ENCODE results near the gene UBD. TPM values are rescaled to one million over a fixed set of nuclear protein-coding genes. Genes with fewer than 3 reads are reported as not detected.

UBD gene
- not detected in 2 replicates for total RNA-seq

DNA sequence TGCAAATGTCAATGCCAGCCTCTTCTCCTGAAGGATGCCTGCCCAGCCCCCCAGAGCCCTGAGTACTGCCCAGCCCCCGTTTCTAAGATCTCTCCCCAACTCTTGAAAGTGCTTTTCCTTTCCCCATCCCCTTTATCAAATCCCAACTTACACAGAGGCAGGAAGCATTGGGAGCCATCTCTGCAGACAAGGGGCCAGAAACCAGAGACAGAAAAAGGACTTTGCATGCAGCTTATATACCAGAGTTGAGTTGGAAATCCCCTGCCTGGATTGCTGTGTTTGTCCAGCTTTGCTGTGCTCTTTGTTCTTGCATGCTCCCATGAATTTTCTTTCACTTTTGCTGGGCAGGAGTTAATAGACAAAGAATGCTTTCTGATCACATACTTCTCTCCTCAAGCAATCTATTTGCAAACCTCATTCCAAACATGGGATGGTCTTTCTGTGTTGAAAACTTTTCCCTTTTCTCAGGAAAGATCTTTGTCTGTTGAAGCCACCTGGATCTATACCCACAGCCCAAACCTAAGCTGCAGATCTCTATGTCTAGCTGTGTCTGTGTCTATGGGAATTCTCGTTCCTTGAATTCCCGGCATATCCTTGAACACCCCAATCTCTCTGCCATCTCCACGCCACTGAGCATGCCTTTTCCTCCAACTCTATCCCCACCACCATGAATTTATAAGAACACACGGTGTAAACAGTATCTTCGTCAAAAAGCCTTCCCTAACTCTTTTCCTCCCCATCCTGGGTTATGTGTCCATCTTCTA lies at the start of gene UBD:
TSS of gene UBD (minus strand) at position 209 of the 764 bp plus-strand sequence. CDS start at position 178, 31 bp downstream.

DNA sequence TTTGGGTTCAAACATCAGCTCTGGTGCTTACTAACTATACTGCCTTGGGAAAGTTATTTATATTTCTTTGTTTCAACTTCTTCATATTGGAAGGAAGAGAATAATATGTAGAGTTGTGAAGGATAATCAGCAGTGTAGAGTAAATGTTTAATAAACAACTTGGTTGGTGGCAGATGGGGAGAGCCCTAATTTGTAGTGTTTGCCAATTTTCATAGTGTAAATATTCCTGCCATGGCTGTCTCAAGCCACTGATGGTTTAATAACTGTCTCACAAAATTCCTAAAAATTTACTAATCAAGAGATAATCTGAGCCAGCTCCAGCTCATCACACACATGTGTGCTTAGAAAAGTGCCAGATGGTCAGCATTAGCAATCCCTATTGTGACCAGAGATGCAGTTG lies 25.3 kb upstream of the UBD start, which contains the start of gene OR2H2:
TSS of gene OR2H2 (plus strand) at position 301 of the 400 bp plus-strand sequence. CDS start 2,824 bp downstream, outside the sequence.

Other genes starting within 250 kb of the UBD start
- gene OR5V1, start 190.9 kb downstream of the UBD start, total RNA-seq: not detected in 2 replicates
- not detected in 2 replicates for gene OR12D3, start 184.4 kb downstream of the UBD start, total RNA-seq
- not detected in 2 replicates for gene OR12D2, start 164.1 kb downstream of the UBD start, total RNA-seq
- not detected in 2 replicates for gene OR12D1, start 144.8 kb downstream of the UBD start, total RNA-seq
- not detected in 2 replicates for gene OR10C1, start 120.4 kb downstream of the UBD start, total RNA-seq
- gene OR11A1, start 102.7 kb downstream of the UBD start, total RNA-seq: not detected in 2 replicates
- gene OR2H1, start 102.6 kb downstream of the UBD start, total RNA-seq: not detected in 2 replicates
- gene MAS1L, start 71.8 kb downstream of the UBD start, total RNA-seq: not detected in 2 replicates
- gene OR2H2, start 25.4 kb upstream of the UBD start, total RNA-seq: not detected in 2 replicates
- gene GABBR1, start 73.5 kb upstream of the UBD start, total RNA-seq: 10.4 and 17.1 TPM in 2 replicates
- gene MOG, start 97.4 kb upstream of the UBD start, total RNA-seq: not detected in 2 replicates
- gene ZFP57, start 121.4 kb upstream of the UBD start, total RNA-seq: not detected in 2 replicates
- 7.6 and 9.6 TPM in 2 replicates for gene HLA-F, start 163.7 kb upstream of the UBD start, total RNA-seq

Measured in cardiac atrium fibroblast (primary cell).